Renal cortex interstitium (tissue), 11 donors: ENCODE data around the gene B4GALT1. TPM values are rescaled to one million over a fixed set of nuclear protein-coding genes. Genes with fewer than 3 reads are reported as not detected.

Source experiments
- DNase-seq, 11 donors: peaks; one replicate each; pipeline ENCODE4 v3.0.0-alpha.2; 2013; ENCODE audit warnings: low read depth in 9 of 11, low spot score in 4 of 11; ENCODE audit errors: extremely low read depth in 1 of 11
- polyA plus RNA-seq, 3 donors: library from polyadenylated mRNA; unstranded; fragments of 120-200 nt; gene quantifications; one replicate each; pipeline ENCODE4 v1.2.1, GENCODE V29; 2013; ENCODE audit not compliant: insufficient read length in 3 of 3

B4GALT1 gene
- polyA plus RNA-seq, 3 donors, result 102 to 154 (median 129) TPM

- DNase-seq, result no peak
Measured at GRCh38 chr9:33113799-33114547, 53.2 kb downstream of the B4GALT1 start.

GRCh38 chr9:33112094-33112493 is 55.0 kb downstream of the B4GALT1 start:
- no peak for DNase-seq

- no peak for DNase-seq
Measured at GRCh38 chr9:33111631-33112030, 55.5 kb downstream of the B4GALT1 start.

- DNase-seq, result no peak
Measured at GRCh38 chr9:33110686-33111085, 56.5 kb downstream of the B4GALT1 start.

DNA sequence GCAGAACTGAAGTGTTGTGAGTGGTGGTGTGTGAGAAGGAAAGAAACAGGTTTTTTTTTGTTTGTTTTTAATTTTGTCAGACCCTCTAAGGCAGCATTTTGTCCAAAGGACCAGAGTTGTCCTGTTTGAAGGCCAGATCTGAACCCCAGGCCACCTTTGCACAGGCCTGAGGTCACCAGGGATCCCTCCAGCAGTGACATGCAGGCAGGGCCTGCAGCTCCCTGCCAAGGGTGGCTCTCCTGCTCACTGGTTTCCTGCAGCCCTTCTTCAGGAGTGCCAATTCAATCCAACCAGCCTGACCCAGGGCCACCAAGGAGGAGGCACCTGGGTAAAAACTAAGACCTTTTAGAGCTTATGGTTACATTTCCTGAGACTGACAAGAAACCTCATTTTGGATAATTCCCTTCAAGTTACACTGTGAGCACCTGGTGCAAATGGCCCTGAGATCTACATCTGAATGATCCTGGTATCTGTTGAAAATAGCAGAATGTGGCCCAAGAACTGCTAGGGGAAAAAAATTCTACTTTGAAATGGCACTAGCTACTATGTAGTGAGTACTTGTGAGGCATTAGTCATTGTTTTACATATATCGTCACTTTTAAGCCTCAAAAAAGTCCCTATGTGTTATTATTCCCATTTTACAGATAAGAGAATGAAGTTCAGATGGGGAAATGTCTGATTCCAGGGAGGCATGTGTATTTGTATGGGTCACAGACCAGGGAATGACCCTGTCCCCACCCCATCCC is 57.1 kb downstream of the B4GALT1 start:
- DNase-seq, result no peak

DNA sequence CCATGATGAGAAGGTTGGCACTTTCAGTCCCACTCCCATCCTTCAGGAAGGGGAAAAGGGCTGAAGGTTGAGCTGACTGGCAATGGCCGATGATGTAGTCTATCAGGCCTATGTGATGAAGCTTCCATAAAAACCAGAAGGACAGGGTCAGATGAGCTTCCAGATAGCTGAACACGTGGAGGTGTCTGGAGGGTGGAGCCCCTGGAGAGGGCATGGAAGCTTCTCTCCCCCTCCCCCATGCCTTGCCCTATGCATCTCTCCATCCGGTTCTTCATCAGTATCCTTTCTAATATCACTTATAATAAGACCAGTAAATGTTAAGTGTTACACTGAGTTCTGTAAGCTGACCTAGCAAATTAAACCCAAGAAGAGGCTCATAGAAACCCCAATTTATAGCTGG is 58.0 kb downstream of the B4GALT1 start:
- no peak for DNase-seq

DNA sequence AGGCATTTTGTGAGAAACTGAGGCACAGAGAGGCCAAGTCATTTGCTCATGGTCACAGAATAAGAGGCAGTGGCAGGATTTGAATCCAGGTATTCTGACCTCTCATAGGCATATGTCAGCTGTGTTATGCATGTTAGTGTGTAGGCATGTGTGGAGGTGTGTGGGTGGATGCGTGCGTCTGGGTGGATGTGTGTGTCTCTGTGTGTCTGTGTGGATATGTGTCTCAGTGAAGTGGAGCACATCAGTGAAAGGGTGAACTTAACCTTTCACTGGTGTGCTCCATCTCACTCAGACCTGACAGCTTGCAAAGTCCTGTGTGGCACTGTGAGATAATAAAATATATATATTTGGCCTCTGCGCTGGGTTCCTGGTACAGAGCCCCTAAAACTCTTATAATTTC is 58.7 kb downstream of the B4GALT1 start:
- no peak for DNase-seq

- no peak for DNase-seq
Measured at GRCh38 chr9:33107762-33108161, 59.4 kb downstream of the B4GALT1 start.

DNA sequence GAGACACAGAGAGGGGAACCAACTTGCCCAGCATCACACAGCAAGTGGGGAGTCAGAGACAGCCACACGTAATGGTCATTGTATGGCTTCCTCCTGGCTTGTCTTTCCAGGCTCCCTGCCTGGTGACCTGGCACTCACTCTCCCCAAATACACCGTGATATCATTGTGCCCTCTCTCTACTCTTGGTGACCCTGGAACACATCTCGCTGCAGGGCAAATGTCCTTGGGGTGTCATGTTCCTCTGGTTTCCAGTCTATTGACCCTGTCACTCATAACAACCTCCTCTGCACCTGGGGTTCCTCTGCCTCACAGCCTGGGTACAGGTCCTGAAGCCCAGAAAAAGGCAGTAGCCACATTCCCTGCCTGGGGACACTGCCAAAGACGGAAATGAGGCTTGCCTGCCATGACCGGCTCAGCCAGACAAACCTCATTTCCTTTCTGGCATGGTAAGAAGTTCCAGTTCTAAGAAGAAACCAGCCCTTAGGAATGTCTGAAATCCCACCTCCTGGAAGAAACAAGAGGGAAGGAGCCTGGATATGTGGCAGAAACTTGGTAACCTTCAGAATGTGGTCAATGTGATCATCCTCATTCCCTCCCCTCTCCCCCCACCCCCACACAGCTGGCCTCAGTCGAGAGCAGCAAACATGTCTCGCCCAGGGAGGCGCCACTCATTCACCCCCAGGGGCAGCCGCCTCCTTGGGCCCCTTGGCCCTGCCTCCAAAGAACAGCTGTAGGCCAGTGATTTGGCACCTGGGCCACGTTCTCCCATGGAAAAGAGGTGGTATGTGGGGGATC is 60.1 kb downstream of the B4GALT1 start:
- peak in 8 of 11 donors; percentile 21 to 43 (median 34) for DNase-seq

GRCh38 chr9:33106372-33106771 is 60.8 kb downstream of the B4GALT1 start:
- no peak for DNase-seq

DNA sequence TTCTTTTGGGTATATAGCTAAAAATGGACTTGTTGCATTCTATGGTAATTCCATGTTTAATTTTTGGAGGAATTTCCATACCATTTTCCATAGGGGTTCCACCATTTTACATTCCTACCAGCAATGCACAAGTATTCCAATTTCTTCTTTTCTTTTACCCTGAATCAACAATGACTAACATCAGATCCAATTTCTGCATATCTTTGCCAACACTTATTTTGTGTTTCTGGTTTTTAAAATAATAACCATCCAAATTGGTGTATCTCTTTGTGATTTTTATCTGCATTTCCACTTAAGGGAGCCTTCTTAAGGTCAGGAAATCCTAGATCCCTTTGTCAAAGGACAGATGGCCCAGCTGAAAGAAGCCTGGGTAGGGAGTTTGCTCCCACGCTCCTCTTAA is 61.2 kb downstream of the B4GALT1 start:
- DNase-seq, result no peak

DNA sequence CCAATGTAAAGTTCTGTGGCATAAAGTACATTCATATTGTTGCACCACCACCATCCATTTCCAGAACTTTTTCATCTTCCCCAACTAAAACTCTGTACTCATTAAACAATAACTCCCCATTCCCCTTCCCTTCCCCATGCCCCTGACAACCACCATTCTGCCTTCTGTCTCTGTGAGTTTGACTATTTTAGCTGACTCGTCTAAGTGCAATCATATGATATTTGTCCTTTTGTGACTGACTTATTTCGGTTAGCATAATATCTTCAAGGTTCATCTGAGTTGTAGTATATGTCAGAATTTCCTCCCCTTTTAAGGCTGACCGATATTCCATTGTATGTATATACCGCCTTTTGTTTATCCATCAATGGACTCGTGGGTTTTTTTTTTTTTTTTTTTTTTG is 61.6 kb downstream of the B4GALT1 start:
- no peak for DNase-seq

DNA sequence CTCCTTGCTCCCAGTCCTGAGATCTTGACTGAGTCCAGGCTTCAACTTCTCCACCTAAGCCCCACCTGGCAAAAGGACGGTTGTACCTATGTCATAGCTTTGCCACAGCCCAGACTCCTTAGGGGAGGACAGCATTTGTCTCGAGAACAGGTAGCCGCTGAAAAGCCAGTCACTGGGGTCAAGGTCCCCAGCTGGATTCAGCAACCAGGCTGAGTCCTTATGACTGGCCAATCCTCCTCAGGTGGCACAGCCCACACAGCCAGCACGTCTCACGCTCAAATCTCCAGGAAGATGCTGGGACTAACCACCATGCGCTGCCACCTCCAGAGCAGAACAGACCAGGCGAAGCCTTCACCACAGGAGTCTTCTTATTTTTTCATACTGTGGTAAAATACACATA is 62.7 kb downstream of the B4GALT1 start:
- DNase-seq, result no peak

- no peak for DNase-seq
Measured at GRCh38 chr9:33103501-33104281, 63.4 kb downstream of the B4GALT1 start.

DNA sequence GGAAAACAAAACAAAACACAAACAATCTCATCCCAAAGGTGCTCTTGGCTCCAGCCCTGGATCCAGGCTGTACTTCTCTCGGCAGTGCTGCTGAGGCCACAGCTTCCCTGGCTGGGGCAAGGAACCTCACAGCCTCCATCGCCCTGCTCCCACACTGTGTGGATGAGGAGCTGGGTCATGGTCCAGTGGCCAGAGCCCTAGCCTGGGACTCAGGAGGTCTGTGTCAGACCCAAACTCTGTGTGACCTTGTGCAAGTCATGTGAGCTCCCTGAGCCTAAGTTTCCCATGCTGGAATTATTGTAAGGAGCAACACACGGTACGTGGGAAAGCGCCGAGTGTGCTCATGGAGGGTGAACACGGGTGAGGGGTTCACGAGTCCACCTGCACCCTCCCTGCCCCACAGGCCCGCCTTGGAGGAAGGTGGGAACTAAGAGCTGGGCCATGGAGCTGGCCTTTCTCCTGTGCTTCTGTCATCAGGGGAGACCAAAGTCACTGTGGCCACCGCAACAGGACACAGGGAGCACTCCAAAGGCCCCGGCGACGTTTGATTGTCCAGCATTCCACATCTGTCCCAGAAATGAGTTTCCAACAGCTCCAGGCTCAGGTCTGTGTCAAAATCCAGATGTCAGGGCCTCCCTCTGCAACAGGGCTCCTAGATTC is 64.5 kb downstream of the B4GALT1 start:
- no peak for DNase-seq

DNA sequence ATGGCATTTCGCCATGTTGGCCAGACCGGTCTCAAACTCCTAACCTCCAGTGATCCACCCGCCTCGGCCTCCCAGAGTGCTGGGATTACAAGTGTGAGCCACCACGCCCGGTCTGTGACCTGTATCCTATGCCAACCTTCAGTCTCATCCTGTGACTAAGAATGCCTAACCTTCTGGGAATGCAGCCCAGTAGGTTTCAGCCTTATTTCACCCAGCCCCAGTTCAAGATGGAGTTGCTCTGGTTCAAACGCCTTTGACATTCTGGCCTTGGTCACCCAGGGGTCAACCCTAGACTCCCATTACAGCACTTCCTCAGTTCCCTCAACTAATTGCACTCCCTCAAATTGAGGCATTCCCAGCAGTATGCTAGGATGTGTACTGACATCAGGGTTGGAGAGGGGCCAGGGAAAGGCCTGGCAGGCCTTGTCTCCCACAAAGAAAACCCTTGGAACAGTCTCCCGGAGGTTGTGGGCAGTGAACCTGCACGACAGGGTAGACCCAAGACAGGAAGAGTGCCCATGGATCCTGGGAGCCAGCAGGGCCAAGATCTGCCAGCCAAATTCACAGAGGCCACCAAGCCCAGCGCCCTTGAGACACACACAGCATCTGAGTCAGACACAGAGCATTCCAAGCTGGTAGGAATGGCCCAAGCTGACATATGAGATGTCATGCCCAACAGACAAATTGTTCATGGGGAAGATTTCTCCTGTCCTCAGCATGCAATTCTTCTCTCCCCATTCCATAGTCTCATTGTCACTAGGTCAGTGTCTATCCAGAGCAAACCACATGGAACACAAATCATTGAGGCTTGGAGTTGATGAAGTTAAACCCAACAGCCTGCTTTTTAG is 65.8 kb downstream of the B4GALT1 start:
- no peak for DNase-seq

DNA sequence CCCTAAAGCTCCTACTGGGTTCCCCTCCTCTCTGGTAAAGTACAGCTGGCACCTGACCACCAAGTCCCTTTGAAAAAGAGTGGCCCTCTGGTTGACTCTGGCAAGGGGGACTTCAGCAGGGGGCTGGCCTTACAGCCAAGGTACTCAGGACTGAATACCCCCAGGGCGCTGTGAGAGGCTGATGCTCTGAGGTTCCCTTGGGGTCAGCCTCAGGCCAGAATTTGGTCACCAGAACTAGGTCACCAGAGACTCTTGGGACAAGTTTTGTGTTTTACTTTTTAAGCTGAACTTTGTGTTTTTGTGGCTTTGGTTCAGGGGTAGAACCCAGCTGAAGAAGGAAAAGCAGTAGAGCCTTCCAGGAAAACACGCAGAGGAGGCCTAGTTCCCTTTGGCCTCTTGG is 67.4 kb downstream of the B4GALT1 start:
- DNase-seq, result no peak

DNA sequence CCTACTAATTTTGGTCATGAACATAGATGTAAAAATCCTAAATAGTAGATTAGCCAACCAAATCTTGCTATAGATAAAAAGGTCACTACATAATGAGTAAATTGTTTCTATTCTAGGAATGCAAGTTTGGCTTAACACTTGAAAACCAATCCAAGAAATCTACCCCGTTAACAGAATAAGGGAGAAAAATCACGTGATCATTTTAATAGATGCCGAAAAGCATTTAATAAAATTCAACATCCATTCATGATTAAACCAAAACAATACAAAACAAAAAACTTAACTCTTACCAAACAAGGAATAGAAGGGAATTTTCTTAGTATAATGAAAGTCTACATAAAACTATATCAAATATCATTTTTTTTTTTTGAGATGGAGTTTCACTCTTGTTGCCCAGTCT is 69.9 kb downstream of the B4GALT1 start:
- DNase-seq, result no peak
